ENCODE measurements around the gene FRMPD2. TPM values are rescaled to one million over a fixed set of nuclear protein-coding genes. Genes with fewer than 3 reads are reported as not detected.

Gene FRMPD2
- not detected for total RNA-seq

GRCh38 chr10:48274636-48275035 lies at the start of gene FRMPD2:
TSS of gene FRMPD2 (minus strand) at chr10:48274696. CDS start at chr10:48274567, 129 bp downstream.
- no peaks in the 10 kb centered on the region for H3K36me3 Mint-ChIP-seq
- H3K27ac Mint-ChIP-seq: no peak within 1 kb of the TSS
- DNase-seq (ENCODE audit: low spot score) (no peak), ATAC-seq (no peak)
- H3K27me3 Mint-ChIP-seq: peaks cover 11 to 21% of the 10 kb centered on the region in 2 donors
- no peaks in the 10 kb centered on the region for H3K9me3 Mint-ChIP-seq
- H3K4me3 Mint-ChIP-seq: no peak within 1 kb of the TSS
- no peaks in the 10 kb centered on the region for H3K4me1 Mint-ChIP-seq (ENCODE audit: low read depth in 2 of 2)

- H3K9me3 Mint-ChIP-seq: no peaks in the 10 kb centered on the region
- no peaks in the 10 kb centered on the region for H3K36me3 Mint-ChIP-seq
- no peak overlapping the region for H3K4me3 Mint-ChIP-seq
- DNase-seq (ENCODE audit: low spot score): no peak
- no peak for ATAC-seq
- peaks cover 16 to 18% of the 10 kb centered on the region in 2 donors for H3K4me1 Mint-ChIP-seq (ENCODE audit: low read depth in 2 of 2)
- no peaks in the 10 kb centered on the region for H3K27me3 Mint-ChIP-seq
- no peak overlapping the region for H3K27ac Mint-ChIP-seq
These were observed 47.5 kb upstream of the FRMPD2 start for GRCh38 chr10:48322017-48322416.

GRCh38 chr10:48317321-48317990 lies 43.0 kb upstream of the FRMPD2 start:
- H3K27ac Mint-ChIP-seq: no peak overlapping the region

DNA sequence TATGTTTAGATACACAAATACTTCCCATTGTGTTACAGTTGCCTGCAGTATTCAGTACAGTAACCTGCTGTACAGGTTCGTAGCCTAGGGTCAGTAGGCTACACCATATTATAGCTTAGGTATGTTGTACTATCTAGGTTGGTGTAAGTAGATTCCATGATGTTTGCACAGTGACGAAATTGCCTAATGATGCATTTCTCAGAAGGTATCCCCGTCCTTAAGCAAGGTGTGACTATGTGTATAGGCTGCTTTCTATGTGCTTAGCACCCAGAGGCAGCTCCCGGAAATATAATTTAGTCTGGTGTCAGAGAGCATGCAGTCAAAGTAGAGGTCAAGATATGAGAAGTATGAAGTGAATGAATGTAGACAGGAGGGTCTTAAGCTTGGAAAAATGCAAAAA lies 41.7 kb upstream of the FRMPD2 start:
- DNase-seq (ENCODE audit: low spot score) (no peak), ATAC-seq (no peak)
- Mint-ChIP-seq H3K36me3 (no peaks in the 10 kb centered on the region), H3K4me3 (no peak overlapping the region), H3K9me3 (no peaks in the 10 kb centered on the region), H3K27ac (no peak overlapping the region), H3K27me3 (no peaks in the 10 kb centered on the region), H3K4me1 (ENCODE audit: low read depth in 2 of 2) (peaks cover 12 to 20% of the 10 kb centered on the region in 2 donors)

More at GRCh38 chr10:48317321-48317990, 43.0 kb upstream of the FRMPD2 start:
- Mint-ChIP-seq H3K36me3 (no peaks in the 10 kb centered on the region), H3K4me1 (ENCODE audit: low read depth in 2 of 2) (peaks cover 8 to 16% of the 10 kb centered on the region in 2 donors), H3K9me3 (no peaks in the 10 kb centered on the region), H3K27me3 (no peaks in the 10 kb centered on the region), H3K4me3 (no peak overlapping the region)
- DNase-seq (ENCODE audit: low spot score) (no peak), ATAC-seq (no peak)

DNA sequence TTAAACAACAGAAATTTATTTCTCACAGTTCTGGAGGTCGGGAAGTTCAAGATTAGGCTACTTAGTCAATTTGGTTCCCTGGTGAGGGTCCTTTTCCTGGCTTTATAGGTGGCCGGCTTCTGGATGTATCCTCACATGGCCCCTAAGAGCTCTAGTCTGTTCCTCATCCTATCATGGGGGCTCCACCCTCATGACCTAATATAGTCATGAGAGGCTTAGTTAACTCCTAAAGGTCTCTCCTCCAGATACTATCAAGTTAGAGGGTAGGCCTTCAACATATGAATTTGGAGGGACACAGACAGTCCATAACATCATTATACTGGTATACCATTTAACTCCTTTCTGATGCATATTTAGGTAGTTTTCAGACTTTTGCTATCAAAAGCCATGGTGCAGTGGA lies 39.6 kb upstream of the FRMPD2 start:
- Mint-ChIP-seq H3K36me3 (no peaks in the 10 kb centered on the region), H3K9me3 (no peaks in the 10 kb centered on the region), H3K4me3 (no peak overlapping the region), H3K27me3 (no peaks in the 10 kb centered on the region), H3K27ac (no peak overlapping the region), H3K4me1 (ENCODE audit: low read depth in 2 of 2) (peaks cover 12 to 32% of the 10 kb centered on the region in 2 donors)
- DNase-seq (ENCODE audit: low spot score): no peak
- ATAC-seq: no peak

DNA sequence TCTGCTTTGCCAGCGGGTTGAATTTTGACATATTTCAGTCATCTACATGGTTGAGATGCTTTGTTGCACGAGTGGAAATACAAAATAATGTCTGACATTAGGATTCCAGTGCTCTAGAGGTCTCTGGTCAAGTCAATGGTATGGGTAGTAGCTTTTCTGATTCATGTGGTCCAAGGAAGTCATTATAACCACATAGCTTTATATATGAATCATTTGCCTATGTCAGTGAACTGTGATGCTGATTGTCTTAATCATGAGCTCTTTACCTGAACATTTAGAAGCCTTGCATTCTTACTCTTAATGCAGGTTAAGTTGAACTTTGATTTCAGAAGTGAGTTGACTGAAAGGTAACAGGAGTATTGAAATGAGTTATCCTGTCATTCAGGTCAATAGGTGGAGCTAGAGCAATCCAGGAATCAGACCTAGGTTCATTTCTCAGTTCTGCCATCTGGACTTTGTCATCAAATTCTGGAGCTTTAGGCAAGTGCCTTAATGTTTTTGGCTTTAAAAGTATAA lies 35.3 kb upstream of the FRMPD2 start:
- DNase-seq (ENCODE audit: low spot score) (no peak), ATAC-seq (no peak)
- peaks cover 5% of the 10 kb centered on the region for H3K36me3 Mint-ChIP-seq
- peak overlapping the region; percentile 51 for H3K4me3 Mint-ChIP-seq
- peak overlapping the region in 1 of 2 donors; percentile 16 for H3K27ac Mint-ChIP-seq
- H3K4me1 Mint-ChIP-seq (ENCODE audit: low read depth in 2 of 2): peaks cover 17 to 43% of the 10 kb centered on the region in 2 donors
- H3K27me3 Mint-ChIP-seq: no peaks in the 10 kb centered on the region
- H3K9me3 Mint-ChIP-seq: no peaks in the 10 kb centered on the region

GRCh38 chr10:48307711-48308018 lies 33.2 kb upstream of the FRMPD2 start:
- peaks cover 17 to 41% of the 10 kb centered on the region in 2 donors for H3K4me1 Mint-ChIP-seq (ENCODE audit: low read depth in 2 of 2)

GRCh38 chr10:48306870-48307710 lies 32.6 kb upstream of the FRMPD2 start:
- peak; percentile 83 for DNase-seq (ENCODE audit: low spot score)
- H3K36me3 Mint-ChIP-seq: peaks cover 5% of the 10 kb centered on the region
- peak overlapping the region; percentile 76 to 81 for H3K27ac Mint-ChIP-seq
- H3K9me3 Mint-ChIP-seq: no peaks in the 10 kb centered on the region
- no peaks in the 10 kb centered on the region for H3K27me3 Mint-ChIP-seq
- H3K4me3 Mint-ChIP-seq: peak overlapping the region; percentile 92
- peaks cover 14 to 37% of the 10 kb centered on the region in 2 donors for H3K4me1 Mint-ChIP-seq (ENCODE audit: low read depth in 2 of 2)
- peak; percentile 69 to 79 for ATAC-seq

More at GRCh38 chr10:48307711-48308018, 33.2 kb upstream of the FRMPD2 start:
- no peaks in the 10 kb centered on the region for H3K27me3 Mint-ChIP-seq
- peak overlapping the region; percentile 92 for H3K4me3 Mint-ChIP-seq
- no peak for ATAC-seq
- no peaks in the 10 kb centered on the region for H3K9me3 Mint-ChIP-seq
- H3K36me3 Mint-ChIP-seq: peaks cover 5% of the 10 kb centered on the region
- H3K27ac Mint-ChIP-seq: peak overlapping the region; percentile 76 to 81
- no peak for DNase-seq (ENCODE audit: low spot score)

GRCh38 chr10:48306265-48306869 lies 31.9 kb upstream of the FRMPD2 start, which contains the start of gene MAPK8:
TSS of gene MAPK8 (plus strand) at chr10:48306677. CDS start at chr10:48401661, 94,984 bp downstream.
- peaks cover 13 to 30% of the 10 kb centered on the region in 2 donors for H3K4me1 Mint-ChIP-seq (ENCODE audit: low read depth in 2 of 2)
- H3K27me3 Mint-ChIP-seq: no peaks in the 10 kb centered on the region
- peaks cover 5% of the 10 kb centered on the region for H3K36me3 Mint-ChIP-seq
- DNase-seq (ENCODE audit: low spot score): peak; percentile 96
- H3K9me3 Mint-ChIP-seq: no peaks in the 10 kb centered on the region
- peak within 1 kb of the TSS; percentile 92 for H3K4me3 Mint-ChIP-seq
- ATAC-seq: peak; percentile 95 to 97
- H3K27ac Mint-ChIP-seq: peak within 1 kb of the TSS; percentile 76 to 81

DNA sequence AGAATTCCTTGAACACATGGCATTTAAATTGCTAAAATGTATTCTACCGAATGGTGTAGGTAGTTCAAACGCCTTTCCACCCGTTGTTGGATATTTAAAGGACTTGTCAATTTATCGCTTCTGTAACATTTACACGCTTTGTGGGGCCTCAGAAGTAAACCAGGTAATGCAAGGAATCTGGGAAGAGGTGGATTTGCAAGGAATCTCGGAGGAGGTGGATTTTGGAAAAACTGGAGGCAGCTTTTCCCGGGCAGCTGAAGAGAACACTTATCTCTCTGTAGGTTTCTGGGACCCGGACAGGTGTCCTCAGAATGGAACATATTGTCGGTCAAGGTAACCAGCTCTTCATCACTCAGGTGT lies 31.4 kb upstream of the FRMPD2 start:
- peak overlapping the region; percentile 92 for H3K4me3 Mint-ChIP-seq
- ATAC-seq: no peak
- H3K27ac Mint-ChIP-seq: peak overlapping the region; percentile 20 to 51
- H3K27me3 Mint-ChIP-seq: no peaks in the 10 kb centered on the region
- no peaks in the 10 kb centered on the region for H3K9me3 Mint-ChIP-seq
- H3K36me3 Mint-ChIP-seq: peaks cover 5% of the 10 kb centered on the region
- no peak for DNase-seq (ENCODE audit: low spot score)
- H3K4me1 Mint-ChIP-seq (ENCODE audit: low read depth in 2 of 2): peaks cover 13 to 28% of the 10 kb centered on the region in 2 donors

DNA sequence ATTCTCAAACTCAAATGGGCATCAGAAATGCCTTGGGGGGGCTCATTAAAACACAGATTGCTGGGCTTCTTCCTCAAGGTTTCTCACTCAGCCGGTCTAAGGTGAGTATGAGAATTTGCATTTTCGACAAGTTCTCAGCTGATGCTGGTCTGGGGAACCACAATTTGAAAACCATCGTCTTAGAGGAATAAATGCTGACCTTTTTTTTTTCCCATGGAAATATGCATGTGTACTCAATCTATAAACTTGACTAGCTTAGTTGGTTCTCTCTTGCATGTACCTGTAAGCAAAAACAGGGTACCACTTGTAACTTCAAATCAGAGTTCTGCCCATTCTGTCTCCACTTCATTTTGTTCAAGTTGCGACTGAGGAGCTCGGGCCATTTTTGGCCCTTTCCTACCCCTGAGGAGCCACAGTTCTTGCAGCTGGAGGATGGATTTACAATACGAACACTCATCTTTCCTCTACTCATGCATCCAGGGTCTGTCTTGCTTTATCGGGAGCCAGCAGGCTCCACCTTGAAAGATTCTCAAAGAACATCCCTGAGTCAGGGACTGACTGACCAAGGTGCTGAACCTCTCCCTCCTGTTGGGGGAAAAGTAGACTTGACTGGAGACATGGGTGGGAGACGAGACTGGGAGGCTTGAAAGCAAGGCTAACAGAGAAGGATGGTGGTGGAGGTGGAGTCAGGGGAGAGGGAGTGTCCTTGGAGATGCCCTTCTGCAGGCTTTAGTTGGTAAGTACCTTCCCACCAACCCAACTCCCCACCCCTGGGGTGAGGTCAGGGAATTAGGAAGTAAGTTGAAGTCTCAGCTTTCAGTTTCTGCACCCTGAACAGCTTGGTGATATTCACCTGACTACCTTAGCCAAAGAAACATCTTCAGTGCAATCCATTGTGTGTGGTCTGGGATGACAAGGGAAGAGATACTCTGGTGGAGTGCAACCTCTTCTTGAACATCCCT lies 28.3 kb upstream of the FRMPD2 start:
- Mint-ChIP-seq H3K9me3 (no peaks in the 10 kb centered on the region), H3K27ac (no peak overlapping the region), H3K36me3 (peaks cover 4% of the 10 kb centered on the region), H3K4me3 (no peak overlapping the region), H3K4me1 (ENCODE audit: low read depth in 2 of 2) (peaks cover 4 to 11% of the 10 kb centered on the region in 2 donors), H3K27me3 (peaks cover 0 to 6% of the 10 kb centered on the region in 2 donors)
- ATAC-seq: no peak
- no peak for DNase-seq (ENCODE audit: low spot score)

GRCh38 chr10:48300556-48300955 lies 26.1 kb upstream of the FRMPD2 start:
- no peak for ATAC-seq
- Mint-ChIP-seq H3K27ac (no peak overlapping the region), H3K4me3 (no peak overlapping the region), H3K4me1 (ENCODE audit: low read depth in 2 of 2) (no peaks in the 10 kb centered on the region), H3K36me3 (no peaks in the 10 kb centered on the region), H3K27me3 (peaks cover 0 to 6% of the 10 kb centered on the region in 2 donors), H3K9me3 (no peaks in the 10 kb centered on the region)
- DNase-seq (ENCODE audit: low spot score): no peak

GRCh38 chr10:48299692-48300091 lies 25.2 kb upstream of the FRMPD2 start:
- ATAC-seq (no peak), DNase-seq (ENCODE audit: low spot score) (no peak)
- Mint-ChIP-seq H3K4me3 (no peak overlapping the region), H3K27ac (no peak overlapping the region), H3K9me3 (no peaks in the 10 kb centered on the region), H3K4me1 (ENCODE audit: low read depth in 2 of 2) (no peaks in the 10 kb centered on the region), H3K27me3 (peaks cover 0 to 10% of the 10 kb centered on the region in 2 donors), H3K36me3 (no peaks in the 10 kb centered on the region)
